Activated CD8-positive, alpha-beta memory T cell treated with anti-CD3 and anti-CD28 coated beads for 4 hours (primary cell): ENCODE data around the gene ACTL6B.

ENCODE experiments used
- DNase-seq, 2 donors: peaks; one replicate each; pipeline ENCODE4 v3.0.0-alpha.2; 2020; ENCODE audit warnings: low read depth in 2 of 2

ACTL6B gene

DNA sequence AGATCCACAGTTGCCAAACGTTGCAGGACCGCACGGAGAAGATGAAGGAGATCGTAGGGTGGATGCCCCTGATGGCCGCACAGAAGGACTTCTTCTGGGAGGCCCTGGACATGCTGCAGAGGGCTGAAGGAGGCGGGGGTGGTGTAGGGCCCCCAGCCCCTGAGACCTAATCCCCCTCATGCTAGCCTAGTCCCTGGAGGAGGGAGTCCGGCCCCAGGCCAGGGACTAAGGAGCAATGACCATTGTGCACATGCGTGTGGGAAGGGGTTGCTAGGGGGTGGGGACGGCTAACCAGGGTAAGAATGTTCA lies 55.6 kb downstream of the ACTL6B start:
- no peak for DNase-seq

DNA sequence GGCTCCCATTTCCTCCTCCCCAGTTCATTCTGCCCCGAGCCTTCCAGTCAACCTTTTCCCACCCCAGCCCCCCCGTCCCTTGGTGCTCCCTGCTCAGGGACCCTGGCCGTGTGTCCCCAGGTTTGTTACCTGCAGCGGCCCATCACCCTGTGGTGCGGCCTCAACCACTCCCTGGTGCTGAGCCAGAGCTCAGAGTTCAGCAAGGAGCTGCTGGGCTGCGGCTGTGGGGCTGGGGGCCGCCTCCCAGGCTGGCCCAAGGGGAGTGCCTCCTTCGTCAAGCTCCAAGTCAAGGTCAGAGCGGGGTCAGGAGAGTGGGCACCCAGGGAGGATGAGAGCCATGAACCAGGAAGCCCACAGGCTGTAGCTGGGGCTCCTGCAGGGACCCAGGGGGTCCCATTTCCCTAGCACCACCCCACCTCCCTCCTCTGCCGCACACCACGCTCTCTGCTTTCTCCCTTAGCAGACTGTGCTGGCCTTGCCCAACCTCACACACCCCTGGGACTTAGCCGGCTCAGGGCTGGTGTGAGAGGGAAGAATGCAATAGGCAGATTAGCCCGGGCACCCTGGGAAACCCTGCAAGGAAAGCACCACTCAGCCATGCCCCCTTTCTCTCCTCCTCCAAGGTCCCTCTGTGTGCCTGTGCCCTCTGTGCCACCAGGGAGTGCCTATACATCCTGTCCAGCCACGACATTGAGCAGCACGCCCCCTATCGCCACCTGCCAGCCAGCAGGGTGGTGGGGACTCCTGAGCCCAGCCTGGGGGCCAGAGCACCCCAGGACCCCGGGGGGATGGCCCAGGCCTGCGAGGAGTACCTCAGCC lies 56.1 kb downstream of the ACTL6B start:
- no peak for DNase-seq

DNA sequence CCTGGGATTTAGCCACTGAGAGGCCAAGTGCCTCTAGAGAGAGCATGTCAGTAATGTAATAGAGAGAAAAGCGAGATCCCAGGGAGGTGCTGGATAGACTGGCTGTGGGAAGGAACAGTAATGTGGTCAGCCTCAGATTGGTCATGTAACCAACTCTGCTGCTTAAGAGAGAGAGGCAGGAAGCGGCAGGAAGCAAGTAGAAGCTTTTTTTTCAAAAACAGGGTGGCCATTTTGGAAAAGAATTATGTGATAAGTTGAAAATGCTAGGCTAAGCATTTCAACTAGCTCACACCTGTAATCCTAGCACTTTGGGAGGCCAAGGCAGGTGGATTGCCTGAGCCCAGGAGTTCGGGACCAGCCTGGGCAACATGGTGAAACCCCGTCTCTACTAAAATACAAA lies 57.8 kb downstream of the ACTL6B start:
- no peak for DNase-seq

DNA sequence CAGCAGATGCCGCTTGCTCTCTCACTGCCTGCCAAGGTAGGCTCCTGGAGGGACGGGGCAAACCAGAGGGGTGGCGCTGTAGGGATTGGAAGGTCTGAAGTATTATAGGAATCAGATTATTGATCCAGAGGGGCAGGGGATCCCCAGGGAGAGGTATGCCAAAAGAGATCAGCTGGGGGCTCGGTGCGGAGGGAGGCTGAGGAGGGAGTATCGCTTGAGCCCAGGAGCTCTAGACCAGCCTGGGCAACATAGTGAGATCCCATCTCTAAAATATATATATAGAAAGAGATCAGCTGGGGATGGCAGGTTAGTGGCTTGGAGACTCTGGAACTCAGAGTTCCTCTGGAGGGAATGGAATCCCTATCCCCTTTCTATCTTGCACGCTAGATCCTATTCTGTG lies 61.1 kb downstream of the ACTL6B start:
- DNase-seq: no peak
